HG03108 (cell line): ENCODE measurements around the gene NBEA.

Experiments used
- ATAC-seq: cut with Tn5 transposase; IDR thresholded peaks from one replicate; pipeline ENCODE4 v1.9.1; 2021; ENCODE audit warnings: moderate library complexity; ENCODE audit not compliant: unreplicated experiment

The NBEA gene

DNA sequence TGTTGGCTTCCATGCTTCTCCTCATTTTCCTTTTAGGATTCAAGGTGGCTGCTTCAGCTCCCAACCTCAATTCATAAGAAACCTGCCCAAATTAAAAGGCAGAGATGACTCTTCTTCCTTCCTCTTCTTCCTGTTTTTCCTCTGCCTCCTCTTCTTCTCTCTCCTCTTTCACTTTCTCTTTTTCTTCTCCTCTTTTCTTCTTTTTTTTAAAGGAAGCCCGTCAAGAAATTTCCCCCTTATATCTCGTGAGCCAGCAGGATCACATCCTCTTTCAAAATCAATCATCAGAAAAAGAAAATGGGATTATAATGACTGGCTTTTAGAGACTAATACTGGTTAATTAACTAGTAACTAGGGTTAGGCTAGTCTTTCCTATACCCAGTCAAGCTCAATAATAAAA lies 220.3 kb downstream of the NBEA start:
- no peak for ATAC-seq

- peak; percentile 42 for ATAC-seq
These were observed 221.6 kb downstream of the NBEA start for GRCh38 chr13:35163674-35164073.

DNA sequence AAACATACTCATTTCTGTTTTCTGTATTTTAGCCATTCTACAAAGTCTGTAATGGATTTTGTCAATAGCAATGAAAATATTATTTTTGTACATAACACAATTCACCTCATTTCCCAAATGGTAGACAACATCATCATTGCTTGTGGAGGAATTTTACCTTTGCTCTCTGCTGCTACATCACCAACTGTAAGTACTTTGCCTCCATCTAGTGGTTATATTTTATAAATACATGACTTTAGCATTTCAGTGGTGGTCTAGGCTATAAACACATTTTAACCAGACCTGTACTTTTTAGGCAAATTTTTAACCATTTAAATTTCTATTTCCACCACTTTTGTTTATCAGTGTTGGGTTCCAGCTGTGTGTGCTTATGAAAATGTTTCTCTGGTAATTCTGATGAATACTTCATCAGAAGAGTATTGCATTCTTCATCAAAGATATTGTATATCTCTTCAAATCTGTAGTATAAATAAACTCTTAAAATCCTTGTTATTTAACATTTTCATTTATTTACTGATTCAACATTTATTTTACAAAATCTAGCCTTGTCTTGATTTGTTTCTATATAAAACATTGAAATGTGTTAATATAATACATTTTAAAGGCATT lies 222.4 kb downstream of the NBEA start:
- ATAC-seq, result peak; percentile 73

DNA sequence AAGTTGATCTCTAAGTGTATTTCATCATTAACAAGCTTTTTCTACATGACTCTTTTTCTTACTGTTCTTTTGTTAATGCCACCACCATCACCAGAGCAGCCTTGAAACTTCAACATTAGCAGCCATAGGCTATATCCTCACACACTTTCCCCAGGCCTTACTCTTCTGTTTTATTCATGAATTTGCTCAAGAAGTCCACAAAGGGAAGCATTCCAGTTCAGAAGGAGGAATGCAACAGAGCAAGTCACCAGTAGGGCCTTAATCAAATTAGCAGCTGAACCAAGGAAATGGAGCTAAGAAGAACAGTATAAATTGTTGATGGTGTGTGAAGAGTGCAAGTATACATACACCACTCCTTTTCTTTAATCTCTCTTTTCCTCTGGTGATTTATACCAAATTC lies 223.1 kb downstream of the NBEA start:
- no peak for ATAC-seq

DNA sequence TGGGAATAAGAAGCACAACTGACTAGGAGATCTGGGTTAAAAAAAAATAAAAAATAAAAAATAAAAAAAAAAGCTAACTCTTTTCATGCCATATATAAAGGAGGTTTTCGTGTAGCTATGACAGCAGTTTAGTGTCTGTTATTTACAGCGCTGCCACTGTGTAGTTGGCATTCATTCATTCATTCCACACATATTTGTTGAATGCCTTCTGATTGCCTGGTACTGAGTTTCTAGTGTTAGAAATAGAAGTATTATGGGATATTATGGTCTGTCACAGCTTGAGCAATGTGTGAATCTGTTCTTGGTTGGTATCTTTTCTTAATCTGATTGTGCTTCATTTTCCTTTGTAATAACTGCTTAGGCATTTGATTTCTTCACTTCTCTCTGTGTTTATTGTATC lies 237.4 kb downstream of the NBEA start:
- no peak for ATAC-seq

- no peak for ATAC-seq
These were observed 238.0 kb downstream of the NBEA start for GRCh38 chr13:35179920-35180663.

DNA sequence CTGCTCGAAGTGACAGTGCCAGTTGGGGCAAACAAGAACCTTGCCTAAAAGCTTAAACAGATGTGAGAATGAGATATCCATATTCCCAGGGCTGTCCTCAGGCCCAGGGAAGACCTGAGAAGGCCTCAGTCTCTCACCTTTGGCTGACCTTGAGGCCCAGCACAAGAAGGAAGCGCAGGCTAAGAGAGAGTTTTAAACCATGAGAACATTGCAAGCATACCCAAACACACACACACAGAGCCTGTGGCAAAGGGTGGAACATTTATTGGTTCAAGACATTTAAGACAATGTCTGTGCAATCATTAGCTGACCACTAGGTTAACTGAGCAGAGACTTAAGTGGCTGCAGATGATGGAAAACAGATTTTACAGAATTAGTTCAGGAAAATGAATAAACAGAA lies 248.2 kb downstream of the NBEA start:
- no peak for ATAC-seq

DNA sequence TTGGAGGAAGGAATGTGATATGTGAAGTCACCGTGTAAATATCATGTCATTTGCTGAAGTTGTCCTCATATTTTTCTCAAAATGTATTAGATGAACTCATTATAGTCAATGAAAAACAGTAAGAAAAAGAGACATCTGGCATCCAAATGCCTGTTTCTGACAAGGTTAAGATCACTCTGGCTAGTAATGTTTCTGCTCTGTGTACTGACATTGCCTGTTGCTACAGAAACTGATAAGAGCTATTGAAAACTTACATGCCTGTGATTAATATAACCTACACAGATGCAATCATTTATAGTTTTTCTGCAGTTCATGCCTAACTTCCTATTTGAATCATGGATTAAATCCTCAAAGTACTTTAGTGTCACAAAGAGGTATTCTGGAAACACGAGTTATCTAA lies 249.8 kb downstream of the NBEA start:
- ATAC-seq, result no peak

DNA sequence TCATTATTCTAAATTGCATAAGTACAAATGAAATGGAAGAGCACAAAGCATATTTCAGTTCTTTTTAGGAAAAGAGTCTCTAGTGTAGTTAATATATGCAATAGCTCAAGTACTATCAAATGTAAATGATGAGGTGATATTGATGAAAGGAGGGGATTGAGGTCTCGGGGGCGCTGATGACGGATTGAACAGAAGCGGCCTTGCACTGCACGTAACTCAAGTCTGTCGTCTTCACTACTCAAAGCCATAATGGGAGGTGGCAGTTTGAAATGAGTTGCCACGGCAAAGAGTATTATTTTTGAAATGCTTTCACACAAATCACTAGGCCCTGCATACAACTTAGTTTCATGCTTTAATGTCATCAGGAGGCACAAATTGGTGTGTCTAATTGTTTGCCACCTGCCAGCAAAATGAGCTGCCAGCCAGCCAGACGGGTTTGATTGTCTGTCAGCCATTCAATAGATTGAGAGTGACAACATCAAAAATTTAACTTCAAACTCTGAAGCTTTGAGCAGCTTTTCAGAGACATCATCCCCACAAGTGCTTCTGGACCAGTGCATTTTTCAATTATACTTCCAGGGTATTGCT lies 256.6 kb downstream of the NBEA start:
- ATAC-seq, result no peak

DNA sequence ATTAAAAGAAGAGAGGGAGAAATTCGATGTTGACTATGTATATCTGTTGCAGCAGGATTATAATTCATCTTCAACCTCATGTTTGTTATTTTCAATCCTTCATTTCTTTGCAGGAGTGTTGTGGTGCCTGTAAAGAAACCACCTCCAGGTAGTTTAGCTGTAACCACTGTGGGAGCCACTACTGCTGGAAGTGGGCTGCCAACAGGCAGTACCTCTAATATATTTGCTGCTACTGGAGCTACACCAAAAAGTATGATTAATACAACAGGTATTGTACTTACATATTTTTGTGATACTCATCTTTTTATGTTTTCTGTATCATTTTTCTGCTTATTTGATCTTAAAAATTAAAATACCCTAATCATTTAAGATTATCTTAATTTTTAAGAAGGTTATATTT lies 266.5 kb downstream of the NBEA start:
- no peak for ATAC-seq

DNA sequence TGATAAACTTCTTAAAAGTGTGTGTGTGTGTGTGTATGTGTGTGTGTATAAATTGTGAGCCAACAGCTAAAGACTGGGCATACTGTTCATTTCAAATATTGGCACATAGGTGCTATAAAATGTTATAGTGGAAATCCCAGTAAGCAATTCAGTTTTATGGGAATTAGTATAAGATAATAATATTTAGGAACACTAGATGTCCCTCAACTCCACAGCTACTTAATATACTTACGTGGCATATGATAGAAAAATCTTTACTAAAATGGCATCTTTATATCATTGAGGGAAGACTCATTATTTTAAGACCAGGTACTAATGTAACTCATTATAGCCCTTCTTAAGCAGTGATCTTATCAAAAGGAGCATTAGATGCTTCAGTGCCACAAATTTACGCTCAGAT lies 268.2 kb downstream of the NBEA start:
- ATAC-seq, result no peak

GRCh38 chr13:35211949-35212348 lies 269.9 kb downstream of the NBEA start:
- no peak for ATAC-seq

DNA sequence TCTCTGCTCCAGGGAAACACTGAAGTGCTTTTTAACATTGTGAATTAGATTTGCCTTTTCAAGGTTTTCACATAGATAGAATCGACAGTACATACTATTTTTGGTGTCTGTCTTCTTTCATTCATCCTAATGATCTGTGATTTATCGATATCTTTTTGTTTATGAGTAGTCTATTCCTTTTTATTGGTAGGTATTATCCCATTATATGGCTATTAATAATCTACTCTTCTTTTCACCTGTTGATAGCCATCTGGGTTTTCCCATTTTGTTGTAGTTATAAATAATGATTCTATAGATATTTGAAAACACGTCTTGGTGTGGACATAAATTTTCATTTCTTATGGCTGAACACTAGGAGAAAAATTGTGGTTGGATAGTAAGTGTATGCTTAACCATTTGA lies 271.8 kb downstream of the NBEA start:
- ATAC-seq, result no peak

DNA sequence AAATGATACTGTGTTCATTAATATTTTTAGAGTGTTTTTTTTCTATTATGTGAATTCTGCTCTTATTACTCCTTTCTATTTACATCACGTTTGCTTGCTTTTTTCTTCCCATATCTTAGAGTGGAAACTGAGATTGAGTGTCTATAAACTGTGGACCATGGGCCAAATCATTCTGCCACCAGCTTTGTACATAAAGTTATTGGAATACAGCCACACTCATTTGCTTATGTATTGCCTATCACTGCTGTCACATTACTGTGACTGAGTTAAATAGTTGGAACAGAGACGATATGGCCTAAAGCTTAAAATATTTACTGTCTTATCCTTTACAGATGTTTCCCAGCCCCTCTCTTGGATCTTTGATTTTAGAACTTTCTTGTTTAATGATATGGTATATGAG lies 274.1 kb downstream of the NBEA start:
- no peak for ATAC-seq

GRCh38 chr13:35219021-35219420 lies 277.0 kb downstream of the NBEA start:
- ATAC-seq, result no peak

DNA sequence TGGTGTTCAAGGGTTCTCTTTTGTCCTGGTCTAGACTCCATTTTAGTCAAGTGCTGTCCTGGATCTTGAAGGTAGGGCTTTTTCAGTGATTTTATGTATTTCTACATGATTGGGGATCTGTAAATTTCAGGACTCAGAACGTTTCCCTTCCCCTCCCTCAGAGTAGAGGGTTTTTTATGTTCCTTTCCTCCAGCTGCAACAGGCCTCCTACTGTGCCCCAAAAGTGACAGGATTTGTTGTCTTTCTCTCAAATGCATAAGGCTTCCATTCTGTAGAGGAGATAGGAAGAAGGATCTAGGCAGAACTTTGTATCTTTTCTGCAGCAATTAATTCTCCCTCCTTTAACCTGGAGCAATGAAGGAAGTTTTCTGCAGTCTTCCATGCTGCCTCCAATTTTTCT lies 283.1 kb downstream of the NBEA start:
- no peak for ATAC-seq

DNA sequence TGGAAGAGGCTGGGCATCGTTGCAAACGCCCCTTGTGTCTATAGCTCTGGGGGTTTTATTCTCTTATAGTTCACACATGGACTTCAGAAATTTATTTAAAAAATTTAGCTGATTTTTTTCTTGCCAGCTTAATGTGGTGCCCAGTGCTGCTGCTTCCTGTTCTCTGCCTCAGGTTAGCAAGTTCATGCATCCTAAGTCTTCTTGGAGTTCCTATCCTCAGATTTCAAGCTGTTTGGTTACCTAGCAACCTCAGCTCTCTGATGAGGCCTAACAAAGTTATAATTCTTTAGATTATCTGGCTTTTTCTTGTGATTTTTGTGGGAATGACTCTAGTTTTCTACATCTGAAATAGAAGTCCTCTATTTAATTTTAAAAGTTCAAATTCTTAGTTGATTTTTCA lies 283.5 kb downstream of the NBEA start:
- no peak for ATAC-seq

- no peak for ATAC-seq
These were observed 286.5 kb downstream of the NBEA start for GRCh38 chr13:35228536-35228935.

GRCh38 chr13:35231426-35231825 lies 289.4 kb downstream of the NBEA start:
- no peak for ATAC-seq

DNA sequence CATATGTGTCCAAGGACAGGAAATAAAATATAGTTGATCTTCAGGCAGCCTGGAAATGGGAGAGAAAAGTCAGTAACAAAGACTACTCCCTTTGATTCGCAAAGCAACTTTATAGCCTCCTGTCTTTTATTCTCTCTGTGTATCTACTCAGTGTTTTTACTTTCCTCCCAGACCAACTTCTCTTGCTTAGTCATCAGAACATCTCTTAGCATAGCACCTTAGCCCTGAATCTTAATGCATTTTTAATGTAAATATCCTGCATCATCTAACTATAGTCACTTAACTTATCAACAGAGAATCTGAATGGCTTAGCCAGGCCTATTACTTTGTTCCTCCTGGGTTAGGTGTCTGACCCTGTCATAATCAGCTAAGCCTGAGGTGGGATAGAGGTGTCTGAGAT lies 296.2 kb downstream of the NBEA start:
- no peak for ATAC-seq

GRCh38 chr13:35252536-35253205 lies 310.6 kb downstream of the NBEA start:
- ATAC-seq, result peak; percentile 92

GRCh38 chr13:35255241-35255640 lies 313.2 kb downstream of the NBEA start:
- no peak for ATAC-seq
